Epithelial cell of esophagus (primary cell): ENCODE measurements around the gene ABCG2.
"Not testable (repeated sequence)": the region's sequence is repeated elsewhere in the genome, so short reads cannot be mapped to it uniquely, and the experiment has no call there.

Source experiments
- DNase-seq: peaks from one replicate; pipeline ENCODE4 v3.0.0; 2010; ENCODE audit warnings: low read depth
- H3K4me3 ChIP-seq: 2 replicates; pipeline ENCODE4 v1.5.1; 2011; ENCODE audit warnings: mild to moderate bottlenecking, low read length, control low read depth
- CTCF ChIP-seq: IDR thresholded peaks from 2 replicates; pipeline ENCODE4 v1.5.1; 2011; ENCODE audit warnings: low read depth, mild to moderate bottlenecking, low read length, control low read depth, inconsistent platforms; ENCODE audit not compliant: insufficient read depth; ENCODE audit errors: missing control alignments

The ABCG2 gene

GRCh38 chr4:88109123-88109881 is 49.1 kb downstream of the ABCG2 start:
- TF ChIP-seq CTCF, result no peak
- no peak overlapping the region for H3K4me3 ChIP-seq
- DNase-seq, result no peak

- no peak for DNase-seq
- no peak overlapping the region for H3K4me3 ChIP-seq
- TF ChIP-seq CTCF, result no peak
Measured at GRCh38 chr4:88108747-88109122, 49.7 kb downstream of the ABCG2 start.

- not testable (repeated sequence) for DNase-seq, H3K4me3 ChIP-seq
Measured at GRCh38 chr4:88108108-88108465, 50.4 kb downstream of the ABCG2 start.

GRCh38 chr4:88107406-88108107 is 50.9 kb downstream of the ABCG2 start:
- DNase-seq, result no peak
- no peak for TF ChIP-seq CTCF
- no peak overlapping the region for H3K4me3 ChIP-seq

- no peak overlapping the region for H3K4me3 ChIP-seq
- peak; percentile 75 for DNase-seq
- TF ChIP-seq CTCF, result no peak
Measured at GRCh38 chr4:88106205-88106604, 52.2 kb downstream of the ABCG2 start.

- no peak for TF ChIP-seq CTCF
- H3K4me3 ChIP-seq, result no peak overlapping the region
- peak; percentile 87 for DNase-seq
Measured at GRCh38 chr4:88104902-88105610, 53.4 kb downstream of the ABCG2 start.

- no peak for TF ChIP-seq CTCF
- no peak overlapping the region for H3K4me3 ChIP-seq
- no peak for DNase-seq
Measured at GRCh38 chr4:88102026-88102425, 56.4 kb downstream of the ABCG2 start.
